Smooth muscle cell (in vitro differentiated cells): ENCODE measurements around the gene NCS1. TPM values are rescaled to one million over a fixed set of nuclear protein-coding genes. Genes with fewer than 3 reads are reported as not detected.

Source experiments
- DNase-seq: peaks from one replicate; lab custom pipeline; 2025; ENCODE audit not compliant: unreplicated experiment; lab: John Stamatoyannopoulos, UW
- H2AFZ ChIP-seq: fragments of 200-600 bp; sonication (generic); 2 replicates; pipeline ENCODE4 v1.6.0; 2016; ENCODE audit warnings: antibody characterized with exemption, low read depth, mild to moderate bottlenecking
- H3F3A ChIP-seq: fragments of 200-600 bp; sonication (generic); 2 replicates; pipeline ENCODE4 v1.6.0; 2017; ENCODE audit warnings: antibody characterized with exemption, low read depth
- H3K27ac ChIP-seq: fragments of 200-600 bp; sonication (generic); 2 replicates; pipeline ENCODE4 v1.5.1; 2016; ENCODE audit warnings: low read depth, mild to moderate bottlenecking
- H3K27me3 ChIP-seq: fragments of 200-600 bp; sonication (generic); 2 replicates; pipeline ENCODE4 v1.6.1; 2016; ENCODE audit warnings: low read depth, mild to moderate bottlenecking
- H3K36me3 ChIP-seq: fragments of 200-600 bp; sonication (generic); 2 replicates; pipeline ENCODE4 v1.5.1; 2016; ENCODE audit warnings: low read depth
- H3K4me1 ChIP-seq: fragments of 200-600 bp; sonication (generic); 2 replicates; pipeline ENCODE4 v1.5.1; 2016; ENCODE audit warnings: low read depth
- H3K4me2 ChIP-seq: fragments of 200-600 bp; sonication (generic); 2 replicates; pipeline ENCODE4 v1.6.0; 2016; ENCODE audit warnings: mild to moderate bottlenecking
- H3K4me3 ChIP-seq: fragments of 200-600 bp; sonication (generic); 2 replicates; pipeline ENCODE4 v1.5.1; 2016; ENCODE audit warnings: mild to moderate bottlenecking
- H3K79me2 ChIP-seq: fragments of 200-600 bp; sonication (generic); 2 replicates; pipeline ENCODE4 v1.6.0; 2016; ENCODE audit warnings: low read depth, mild to moderate bottlenecking
- H3K9ac ChIP-seq: fragments of 200-600 bp; sonication (generic); 2 replicates; pipeline ENCODE4 v1.6.0; 2016; ENCODE audit warnings: low read depth
- H3K9me3 ChIP-seq: fragments of 200-600 bp; sonication (generic); replicated peaks from 2 replicates; pipeline ENCODE4 v1.5.1; 2016; ENCODE audit warnings: low read depth
- H4K20me1 ChIP-seq: fragments of 200-600 bp; sonication (generic); 2 replicates; pipeline ENCODE4 v1.6.0; 2016; ENCODE audit warnings: low read depth
- whole genome bisulfite sequencing: methylation state at CpG from one replicate; pipeline ENCODE4 v1.1.7; 2016; ENCODE audit warnings: low lambda C conversion rate; 5-methylcytosine and 5-hydroxymethylcytosine counted together
- polyA plus RNA-seq: library from polyadenylated mRNA; unstranded; fragments of >200 nt; fragmentation: Nextera tagmentation; extraction: Ambion mirVana; gene quantifications from 2 replicates; pipeline ENCODE4 v1.2.1, GENCODE V29; 2016
- total RNA-seq: library from RNA; depleted of rRNA; stranded (reverse); fragments of >200 nt; gene quantifications from 2 replicates; pipeline ENCODE4 v1.2.3, GENCODE V29; 2014
- TF ChIP-seq, protein P1 (sequence below): fragments of 200-600 bp; sonication (generic); IDR thresholded peaks from 2 replicates; pipeline ENCODE4 v1.5.1; 2017; ENCODE audit warnings: borderline replicate concordance, mild to moderate bottlenecking, antibody characterized with exemption; ENCODE audit not compliant: insufficient read depth, poor library complexity, severe bottlenecking

The NCS1 gene
- total and polyA plus RNA-seq, 2 experiments from 2014 or later, result 28.0 to 59.3 TPM

DNA sequence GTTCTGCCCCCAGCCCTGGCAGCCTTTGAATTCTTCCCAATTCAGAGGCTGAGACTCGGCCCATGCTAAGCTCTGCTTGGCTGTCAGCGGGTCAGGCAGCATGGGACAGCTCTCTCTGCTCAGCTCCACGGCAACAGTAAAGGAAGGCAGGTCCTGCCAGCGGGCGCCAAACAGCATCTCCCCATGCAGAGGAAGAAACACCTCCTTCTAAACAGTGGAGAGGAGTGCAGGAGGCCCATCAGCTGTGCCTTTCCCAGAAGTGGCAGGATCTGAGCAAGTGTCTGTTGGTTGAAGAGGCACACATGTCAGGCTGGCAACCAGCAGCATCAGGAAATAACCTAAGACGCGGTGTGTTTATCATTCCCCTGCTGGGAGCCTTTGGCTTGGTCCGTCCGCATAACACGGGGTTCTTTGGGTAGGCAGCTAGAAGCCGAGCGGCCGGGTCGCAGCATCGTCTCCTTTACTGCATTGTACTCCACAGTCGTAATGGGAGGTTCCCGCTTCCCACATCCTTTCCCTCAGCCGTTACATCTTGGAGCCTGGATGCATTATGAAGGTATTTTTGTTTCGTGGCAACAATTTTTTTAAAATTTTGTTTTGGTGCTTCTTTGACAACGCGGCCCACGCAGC, 42.7 kb upstream of the NCS1 start:
- Histone ChIP-seq H3K9ac (peak overlapping the region; percentile 92), H3K4me3 (no peak overlapping the region), H4K20me1 (no peaks in the 10 kb centered on the region), H3K79me2 (no peaks in the 10 kb centered on the region), H3K36me3 (no peaks in the 10 kb centered on the region), H2AFZ (no peak overlapping the region), H3K9me3 (no peaks in the 10 kb centered on the region), H3K4me1 (peaks cover 14% of the 10 kb centered on the region), H3K27ac (peak overlapping the region; percentile 100), H3K27me3 (no peaks in the 10 kb centered on the region), H3K4me2 (peak overlapping the region; percentile 42), H3F3A (peaks cover 43% of the 10 kb centered on the region)
- WGBS, result 53% methylated on average over 22 of the region's 22 CpGs
- TF ChIP-seq, protein P1, sequence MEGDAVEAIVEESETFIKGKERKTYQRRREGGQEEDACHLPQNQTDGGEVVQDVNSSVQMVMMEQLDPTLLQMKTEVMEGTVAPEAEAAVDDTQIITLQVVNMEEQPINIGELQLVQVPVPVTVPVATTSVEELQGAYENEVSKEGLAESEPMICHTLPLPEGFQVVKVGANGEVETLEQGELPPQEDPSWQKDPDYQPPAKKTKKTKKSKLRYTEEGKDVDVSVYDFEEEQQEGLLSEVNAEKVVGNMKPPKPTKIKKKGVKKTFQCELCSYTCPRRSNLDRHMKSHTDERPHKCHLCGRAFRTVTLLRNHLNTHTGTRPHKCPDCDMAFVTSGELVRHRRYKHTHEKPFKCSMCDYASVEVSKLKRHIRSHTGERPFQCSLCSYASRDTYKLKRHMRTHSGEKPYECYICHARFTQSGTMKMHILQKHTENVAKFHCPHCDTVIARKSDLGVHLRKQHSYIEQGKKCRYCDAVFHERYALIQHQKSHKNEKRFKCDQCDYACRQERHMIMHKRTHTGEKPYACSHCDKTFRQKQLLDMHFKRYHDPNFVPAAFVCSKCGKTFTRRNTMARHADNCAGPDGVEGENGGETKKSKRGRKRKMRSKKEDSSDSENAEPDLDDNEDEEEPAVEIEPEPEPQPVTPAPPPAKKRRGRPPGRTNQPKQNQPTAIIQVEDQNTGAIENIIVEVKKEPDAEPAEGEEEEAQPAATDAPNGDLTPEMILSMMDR, result no peak
- DNase-seq, result no peak

DNA sequence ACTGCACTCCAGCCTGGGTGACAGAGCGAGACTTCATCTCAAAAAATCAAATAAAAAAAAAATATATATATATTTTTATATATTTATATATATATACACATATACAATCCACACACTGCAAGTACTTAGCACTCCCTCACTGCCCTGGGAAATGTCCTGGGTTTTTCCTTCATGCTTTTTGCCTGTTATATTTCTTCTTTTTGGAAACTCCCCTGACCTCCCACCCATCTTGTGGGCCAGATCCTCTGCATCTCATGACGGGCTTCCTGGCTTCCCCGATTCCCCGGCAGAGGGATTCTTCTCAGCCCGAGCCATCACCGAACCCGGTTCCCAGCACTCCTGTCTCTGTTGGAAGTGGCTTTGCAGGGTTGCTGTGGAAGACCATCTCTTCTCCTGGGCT, 39.5 kb upstream of the NCS1 start:
- no peak overlapping the region for H3K4me2 ChIP-seq
- H3K27me3 ChIP-seq, result no peaks in the 10 kb centered on the region
- H3K4me3 ChIP-seq, result no peak overlapping the region
- no peak overlapping the region for H3K27ac ChIP-seq
- no peaks in the 10 kb centered on the region for H3K36me3 ChIP-seq
- WGBS, result 98% methylated on average over 7 of the region's 7 CpGs
- no peaks in the 10 kb centered on the region for H4K20me1 ChIP-seq
- H2AFZ ChIP-seq, result no peak overlapping the region
- H3F3A ChIP-seq, result peaks cover 32% of the 10 kb centered on the region
- H3K4me1 ChIP-seq, result peaks cover 17% of the 10 kb centered on the region
- TF ChIP-seq, protein P1, result no peak
- no peak overlapping the region for H3K9ac ChIP-seq
- H3K9me3 ChIP-seq, result no peaks in the 10 kb centered on the region
- DNase-seq, result no peak
- H3K79me2 ChIP-seq, result no peaks in the 10 kb centered on the region

DNA sequence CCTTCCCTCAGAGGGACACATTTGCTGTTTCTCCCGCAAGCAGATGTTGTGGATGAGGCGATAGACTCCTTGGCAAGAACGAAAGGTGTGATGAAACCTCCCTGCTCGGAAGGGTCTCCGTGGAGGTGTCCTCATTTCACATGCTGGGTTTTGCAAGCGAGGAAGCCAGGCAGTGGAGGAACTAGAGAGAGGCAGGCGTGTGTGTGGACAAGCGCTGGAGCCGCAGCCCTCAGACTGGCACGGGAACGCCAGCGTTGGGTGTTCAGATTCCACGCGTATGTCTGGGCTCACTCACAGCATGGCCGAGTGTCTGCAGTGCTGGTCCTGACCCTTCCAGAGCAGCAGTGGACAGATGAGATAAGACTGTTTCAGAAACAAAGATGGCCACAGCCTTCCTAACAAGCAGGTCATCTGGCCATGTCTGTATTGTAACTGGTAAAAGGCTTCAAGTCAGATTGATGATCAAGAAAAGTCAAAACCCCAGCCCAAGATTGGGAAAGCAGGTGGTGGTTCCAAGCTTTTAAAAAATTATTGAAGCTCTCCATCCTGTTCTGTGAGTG, 35.0 kb upstream of the NCS1 start:
- Histone ChIP-seq H3K4me2 (peak overlapping the region; percentile 68), H3K27ac (peak overlapping the region; percentile 98)
- WGBS, result 90% methylated on average over 15 of the region's 15 CpGs

More for the DNA sequence above, 35.0 kb upstream of the NCS1 start:
- no peaks in the 10 kb centered on the region for H3K79me2 ChIP-seq
- peaks cover 29% of the 10 kb centered on the region for H3K4me1 ChIP-seq
- H2AFZ ChIP-seq, result no peak overlapping the region
- H3K27me3 ChIP-seq, result no peaks in the 10 kb centered on the region
- H3K9me3 ChIP-seq, result no peaks in the 10 kb centered on the region
- H3K36me3 ChIP-seq, result no peaks in the 10 kb centered on the region
- H3K4me3 ChIP-seq, result no peak overlapping the region
- H4K20me1 ChIP-seq, result peaks cover 3% of the 10 kb centered on the region
- H3F3A ChIP-seq, result peaks cover 23% of the 10 kb centered on the region
- TF ChIP-seq, protein P1, result no peak
- H3K9ac ChIP-seq, result peak overlapping the region; percentile 72
- DNase-seq, result no peak
